HEK293 (cell line): ENCODE data around the gene PLCD3.

Experiments used
- GLI2 ChIP-seq: fragments of 450-650 bp; formaldehyde crosslinking; IDR thresholded peaks from 2 replicates; pipeline ENCODE4; 2017; ENCODE audit warnings: missing biosample characterization, missing genetic modification characterization, low read depth, borderline replicate concordance
- HOXA7 ChIP-seq: sonication (generic); formaldehyde crosslinking; IDR thresholded peaks from 2 replicates; pipeline ENCODE4 v1.8.1; 2022; ENCODE audit warnings: missing genetic modification reagents, borderline replicate concordance
- KLF1 ChIP-seq: fragments of 450-650 bp; formaldehyde crosslinking; IDR thresholded peaks from 2 replicates; pipeline ENCODE4 v1.5.1; 2016; ENCODE audit warnings: missing biosample characterization, missing genetic modification characterization
- KLF17 ChIP-seq: fragments of 450-650 bp; formaldehyde crosslinking; IDR thresholded peaks from 2 replicates; pipeline ENCODE4 v1.5.1; 2016; ENCODE audit warnings: missing biosample characterization, missing genetic modification characterization
- MZF1 ChIP-seq: fragments of 450-650 bp; formaldehyde crosslinking; IDR thresholded peaks from 2 replicates; pipeline ENCODE4 v1.5.1; 2017; ENCODE audit warnings: missing biosample characterization, missing genetic modification characterization, borderline replicate concordance
- OVOL3 ChIP-seq: fragments of 450-650 bp; formaldehyde crosslinking; IDR thresholded peaks from 2 replicates; pipeline ENCODE4 v1.5.1; 2016; ENCODE audit warnings: missing biosample characterization, missing genetic modification characterization
- RBAK ChIP-seq: fragments of 450-650 bp; formaldehyde crosslinking; IDR thresholded peaks from 2 replicates; pipeline ENCODE4 v1.5.1; 2016; ENCODE audit warnings: missing biosample characterization, missing genetic modification characterization
- SETDB1 ChIP-seq: IDR thresholded peaks from one replicate; pipeline ENCODE4 v1.6.1; 2017; ENCODE audit warnings: mild to moderate bottlenecking, low read length, moderate library complexity, mixed read lengths; ENCODE audit not compliant: insufficient read length
- SP2 ChIP-seq: fragments of 450-650 bp; formaldehyde crosslinking; IDR thresholded peaks from 2 replicates; pipeline ENCODE4 v1.5.1; 2016; ENCODE audit warnings: missing biosample characterization, missing genetic modification characterization
- TCF7L2 ChIP-seq: IDR thresholded peaks from 2 replicates; pipeline ENCODE4 v1.6.1; 2011; ENCODE audit warnings: low read depth, mild to moderate bottlenecking, inconsistent platforms, low read length, moderate library complexity, borderline replicate concordance
- ZBTB17 ChIP-seq: fragments of 450-650 bp; formaldehyde crosslinking; IDR thresholded peaks from 2 replicates; pipeline ENCODE4 v1.5.1; 2016; ENCODE audit warnings: missing biosample characterization, missing genetic modification characterization
- ZBTB7A ChIP-seq: fragments of 450-650 bp; formaldehyde crosslinking; IDR thresholded peaks from 2 replicates; pipeline ENCODE4 v1.5.1; 2016; ENCODE audit warnings: low read depth, missing biosample characterization, missing genetic modification characterization
- ZBTB8A ChIP-seq: fragments of 450-650 bp; formaldehyde crosslinking; IDR thresholded peaks from 2 replicates; pipeline ENCODE4 v1.5.1; 2016; ENCODE audit warnings: missing biosample characterization, missing genetic modification characterization
- ZFP37 ChIP-seq: fragments of 450-650 bp; formaldehyde crosslinking; IDR thresholded peaks from 2 replicates; pipeline ENCODE4 v1.5.1; 2016; ENCODE audit warnings: missing biosample characterization, missing genetic modification characterization
- ZFP41 ChIP-seq: fragments of 450-650 bp; formaldehyde crosslinking; IDR thresholded peaks from 2 replicates; pipeline ENCODE4 v1.5.1; 2016; ENCODE audit warnings: missing biosample characterization, missing genetic modification characterization, borderline replicate concordance
- ZIC2 ChIP-seq: fragments of 450-650 bp; formaldehyde crosslinking; IDR thresholded peaks from 2 replicates; pipeline ENCODE4 v1.5.1; 2016; ENCODE audit warnings: missing biosample characterization, missing genetic modification characterization
- ZNF155 ChIP-seq: fragments of 450-650 bp; formaldehyde crosslinking; IDR thresholded peaks from 2 replicates; pipeline ENCODE4 v1.5.1; 2016; ENCODE audit warnings: missing biosample characterization, missing genetic modification characterization
- ZNF157 ChIP-seq: fragments of 450-650 bp; formaldehyde crosslinking; IDR thresholded peaks from 2 replicates; pipeline ENCODE4 v1.5.1; 2016; ENCODE audit warnings: missing biosample characterization, missing genetic modification characterization
- ZNF169 ChIP-seq: fragments of 450-650 bp; formaldehyde crosslinking; IDR thresholded peaks from 2 replicates; pipeline ENCODE4 v1.5.1; 2016; ENCODE audit warnings: missing biosample characterization, missing genetic modification characterization
- ZNF202 ChIP-seq: fragments of 450-650 bp; formaldehyde crosslinking; IDR thresholded peaks from 2 replicates; pipeline ENCODE4 v1.5.1; 2016; ENCODE audit warnings: missing biosample characterization, missing genetic modification characterization, borderline replicate concordance
- ZNF214 ChIP-seq: fragments of 450-650 bp; formaldehyde crosslinking; IDR thresholded peaks from 2 replicates; pipeline ENCODE4 v1.5.1; 2017; ENCODE audit warnings: missing biosample characterization, mild to moderate bottlenecking, missing genetic modification characterization, borderline replicate concordance
- ZNF23 ChIP-seq: fragments of 450-650 bp; formaldehyde crosslinking; IDR thresholded peaks from 2 replicates; pipeline ENCODE4 v1.5.1; 2016; ENCODE audit warnings: missing biosample characterization, missing genetic modification characterization, borderline replicate concordance
- ZNF280C ChIP-seq: fragments of 450-650 bp; formaldehyde crosslinking; IDR thresholded peaks from 2 replicates; pipeline ENCODE4 v1.5.1; 2016; ENCODE audit warnings: missing biosample characterization, missing genetic modification characterization
- ZNF302 ChIP-seq: fragments of 450-650 bp; formaldehyde crosslinking; IDR thresholded peaks from 2 replicates; pipeline ENCODE4 v1.5.1; 2016; ENCODE audit warnings: missing biosample characterization, missing genetic modification characterization, low read depth
- ZNF366 ChIP-seq: fragments of 450-650 bp; formaldehyde crosslinking; conservative IDR thresholded peaks from 2 replicates; pipeline ENCODE4 v1.5.1; 2016; ENCODE audit warnings: missing biosample characterization, missing genetic modification characterization
- ZNF518A ChIP-seq: fragments of 450-650 bp; formaldehyde crosslinking; conservative IDR thresholded peaks from 2 replicates; pipeline ENCODE4 v1.5.1; 2016; ENCODE audit warnings: low read depth, missing biosample characterization, missing genetic modification characterization
- ZNF544 ChIP-seq: fragments of 450-650 bp; formaldehyde crosslinking; IDR thresholded peaks from 2 replicates; pipeline ENCODE4 v1.5.0; 2017; ENCODE audit warnings: missing biosample characterization, missing genetic modification characterization
- ZNF585B ChIP-seq: fragments of 450-650 bp; formaldehyde crosslinking; IDR thresholded peaks from 2 replicates; pipeline ENCODE4 v1.5.1; 2016; ENCODE audit warnings: missing biosample characterization, missing genetic modification characterization
- ZNF621 ChIP-seq: fragments of 450-650 bp; formaldehyde crosslinking; IDR thresholded peaks from 2 replicates; pipeline ENCODE4 v1.5.1; 2017; ENCODE audit warnings: missing biosample characterization, missing genetic modification characterization
- ZNF658 ChIP-seq: fragments of 450-650 bp; formaldehyde crosslinking; IDR thresholded peaks from 2 replicates; pipeline ENCODE4; 2016; ENCODE audit warnings: missing biosample characterization, missing genetic modification characterization
- ZNF776 ChIP-seq: fragments of 450-650 bp; formaldehyde crosslinking; IDR thresholded peaks from 2 replicates; pipeline ENCODE4 v1.5.0; 2017; ENCODE audit warnings: missing biosample characterization, missing genetic modification characterization, borderline replicate concordance
- ZNF830 ChIP-seq: fragments of 450-650 bp; IDR thresholded peaks from 2 replicates; pipeline ENCODE4 v1.5.0; 2018; ENCODE audit warnings: missing biosample characterization, missing genetic modification characterization, low read depth, mild to moderate bottlenecking, moderate library complexity
- ZNF837 ChIP-seq: fragments of 450-650 bp; formaldehyde crosslinking; IDR thresholded peaks from 2 replicates; pipeline ENCODE4 v1.5.1; 2016; ENCODE audit warnings: missing biosample characterization, missing genetic modification characterization
- ZXDB ChIP-seq: fragments of 450-650 bp; formaldehyde crosslinking; IDR thresholded peaks from 2 replicates; pipeline ENCODE4 v1.5.1; 2016; ENCODE audit warnings: missing biosample characterization, missing genetic modification characterization

PLCD3 gene

GRCh38 chr17:45161288-45162024 is 29.1 kb upstream of the PLCD3 start, which contains the start of gene HEXIM2 (continued):
- TF ChIP-seq ZNF830 (tag by site-specific recombination), result no peak
- no peak; the same call in 1 of the 2 replicates for TF ChIP-seq ZNF366 (tag by site-specific recombination)
- peak; percentile 96 for TF ChIP-seq ZBTB17
- no peak for TF ChIP-seq ZNF776
- TF ChIP-seq MZF1, result peak; percentile 56
- peak; percentile 98 for TF ChIP-seq SP2 (tag by site-specific recombination)
- TF ChIP-seq ZNF23 (tag by site-specific recombination), result no peak
- TF ChIP-seq ZFP37, result peak; percentile 98; the same call in 1 of the 2 replicates
- peak; percentile 64; the same call in 1 of the 2 replicates for TF ChIP-seq KLF1
- no peak for TF ChIP-seq ZNF302 (tag by site-specific recombination)
- no peak for TF ChIP-seq ZNF214
- TF ChIP-seq ZNF585B, result no peak
- TF ChIP-seq ZXDB (tag by site-specific recombination), result peak; percentile 96
- TF ChIP-seq HOXA7 (CRISPR knock-in tag), result no peak
- no peak for TF ChIP-seq ZNF837 (tag by site-specific recombination)
- TF ChIP-seq ZBTB7A (tag by site-specific recombination), result peak; percentile 96; the same call in 1 of the 2 replicates
- peak; percentile 66; the same call in 1 of the 2 replicates for TF ChIP-seq ZNF169 (tag by site-specific recombination)
- no peak for TF ChIP-seq GLI2 (tag by site-specific recombination)
- TF ChIP-seq ZNF544 (tag by site-specific recombination), result no peak
- no peak for TF ChIP-seq ZNF658 (tag by site-specific recombination)
- peak; percentile 91 for TF ChIP-seq ZIC2 (tag by site-specific recombination)
- TF ChIP-seq OVOL3 (tag by site-specific recombination), result no peak
- no peak for TF ChIP-seq ZNF280C (tag by site-specific recombination)
- peak; percentile 61 for TF ChIP-seq ZBTB8A (tag by site-specific recombination)
- TF ChIP-seq ZFP41 (tag by site-specific recombination), result peak; percentile 69; the same call in 1 of the 2 replicates
- peak; percentile 82; the same call in 1 of the 2 replicates for TF ChIP-seq TCF7L2
- TF ChIP-seq RBAK (tag by site-specific recombination), result peak; percentile 37; the same call in 1 of the 2 replicates
- TF ChIP-seq ZNF518A (tag by site-specific recombination), result 0 out of 2 replicates have a peak, but pooled peaks have one; percentile 34
- 0 out of 2 replicates have a peak, but pooled peaks have one; percentile 38 for TF ChIP-seq ZNF157 (tag by site-specific recombination)
- TF ChIP-seq ZNF155 (tag by site-specific recombination), result no peak
- TF ChIP-seq ZNF621 (tag by site-specific recombination), result no peak
- TF ChIP-seq ZNF202, result no peak
- peak; percentile 96 for TF ChIP-seq KLF17 (tag by site-specific recombination)
- TF ChIP-seq SETDB1, result no peak
